Choroid plexus epithelial cell (primary cell): Measurements from ENCODE around the gene SYN1.

Experiments used
- DNase-seq: peaks from one replicate; pipeline ENCODE4 v3.0.0-alpha.2; 2010; ENCODE audit warnings: low read depth
- H3K4me3 ChIP-seq: 2 replicates; pipeline ENCODE4 v1.5.1; 2011; ENCODE audit warnings: low read depth, mild to moderate bottlenecking, control low read depth, low read length, moderate library complexity
- CTCF ChIP-seq: conservative IDR thresholded peaks from 2 replicates; pipeline ENCODE4 v1.5.1; 2011; ENCODE audit warnings: low read depth, mild to moderate bottlenecking, control low read depth, inconsistent platforms, low read length, moderate library complexity

Gene SYN1

GRCh38 chrX:47658301-47658683 is 38.6 kb upstream of the SYN1 start:
- peak overlapping the region; percentile 72 for H3K4me3 ChIP-seq
- DNase-seq, result no peak
- no peak for TF ChIP-seq CTCF

GRCh38 chrX:47651043-47651905 is 31.6 kb upstream of the SYN1 start:
- no peak for DNase-seq
- no peak for TF ChIP-seq CTCF
- peak overlapping the region; percentile 53 for H3K4me3 ChIP-seq

GRCh38 chrX:47650164-47651042 is 30.7 kb upstream of the SYN1 start, which contains the start of gene ELK1:
Gene ELK1, minus strand, starts transcription at chrX:47650563. Its CDS starts 9,122 bp downstream, at chrX:47641441.
- peak; percentile 99 for DNase-seq
- H3K4me3 ChIP-seq, result peak within 1 kb of the TSS; percentile 74
- TF ChIP-seq CTCF, result no peak

- TF ChIP-seq CTCF, result no peak
- no peak for DNase-seq
- H3K4me3 ChIP-seq, result peak overlapping the region; percentile 74
Observed at GRCh38 chrX:47649781-47650163, 30.1 kb upstream of the SYN1 start.

GRCh38 chrX:47649271-47649670 is 29.6 kb upstream of the SYN1 start:
- no peak for TF ChIP-seq CTCF
- H3K4me3 ChIP-seq, result peak overlapping the region; percentile 74
- DNase-seq, result no peak

GRCh38 chrX:47648376-47648775 is 28.7 kb upstream of the SYN1 start:
- peak; percentile 86 for DNase-seq
- peak overlapping the region; percentile 74 for H3K4me3 ChIP-seq
- no peak for TF ChIP-seq CTCF
